ENCODE results near the gene GPATCH1.
"Not testable (repeated sequence)": the region's sequence is repeated elsewhere in the genome, so short reads cannot be mapped to it uniquely, and the experiment has no call there.

Gene GPATCH1

DNA sequence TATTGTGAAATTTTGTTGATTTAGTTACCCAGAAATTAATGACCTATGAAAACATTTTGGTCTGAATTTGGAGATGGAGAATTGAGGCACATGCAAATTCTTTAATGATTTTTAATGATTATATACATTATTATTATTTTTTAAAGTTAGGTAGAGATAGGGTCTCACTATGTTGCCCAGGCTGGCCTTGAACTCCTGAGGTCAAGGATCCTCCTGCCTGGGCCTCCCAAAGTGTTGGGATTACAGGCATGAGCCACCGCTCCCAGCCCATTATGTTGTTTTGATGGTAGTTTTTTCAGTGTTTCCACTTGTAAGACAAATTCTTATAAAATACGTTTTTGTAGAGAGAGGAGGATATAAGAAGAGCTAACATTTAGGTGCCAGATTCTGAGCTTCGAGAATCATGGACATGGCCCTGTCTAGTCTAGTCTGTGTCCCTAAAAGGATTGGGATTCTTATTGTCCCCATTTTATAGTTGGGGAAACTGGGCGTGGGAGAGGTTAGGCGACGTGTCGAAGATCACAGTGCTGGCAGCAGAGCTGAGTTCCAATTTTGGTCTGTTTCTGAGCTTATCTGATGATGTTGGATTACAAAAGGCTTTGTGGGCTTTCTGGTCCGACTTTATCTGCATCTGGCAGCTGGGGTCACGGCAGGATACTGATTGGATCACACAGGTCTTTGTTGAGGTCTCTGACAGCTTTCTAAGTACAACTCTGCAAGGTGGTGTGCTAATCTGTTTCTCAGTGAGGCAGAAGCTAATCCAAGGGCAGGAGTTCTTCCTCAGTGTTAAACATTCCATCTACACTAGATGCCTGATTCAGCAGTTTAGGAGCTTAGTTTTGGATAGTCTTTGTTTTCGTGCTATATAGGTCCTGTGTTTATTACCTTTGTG, 43.5 kb downstream of the GPATCH1 start:
- no peak for DNase-seq

DNA sequence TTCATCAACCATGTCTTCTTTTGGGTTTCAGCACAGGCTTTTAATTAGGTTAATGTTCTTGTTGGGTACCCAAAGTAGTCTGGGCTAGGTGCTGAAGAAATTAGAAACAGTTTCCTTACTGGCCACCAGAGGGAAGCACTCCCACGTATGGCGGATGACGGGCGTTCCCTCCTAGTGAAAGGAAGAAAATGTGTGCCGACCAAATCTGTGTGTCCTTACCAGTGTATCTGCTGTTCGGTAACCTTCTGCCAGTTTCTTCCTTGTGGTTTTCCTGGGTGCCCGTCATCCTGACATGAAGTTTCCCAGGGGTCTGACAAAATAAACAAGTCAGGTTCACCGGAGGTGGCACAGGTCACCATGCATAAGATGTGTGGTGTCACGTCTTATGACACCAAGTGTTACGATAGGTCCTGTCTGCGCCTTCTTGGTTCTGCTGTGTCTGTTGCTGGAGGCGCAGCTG, 45.0 kb downstream of the GPATCH1 start:
- DNase-seq: peak; percentile 68 to 69

DNA sequence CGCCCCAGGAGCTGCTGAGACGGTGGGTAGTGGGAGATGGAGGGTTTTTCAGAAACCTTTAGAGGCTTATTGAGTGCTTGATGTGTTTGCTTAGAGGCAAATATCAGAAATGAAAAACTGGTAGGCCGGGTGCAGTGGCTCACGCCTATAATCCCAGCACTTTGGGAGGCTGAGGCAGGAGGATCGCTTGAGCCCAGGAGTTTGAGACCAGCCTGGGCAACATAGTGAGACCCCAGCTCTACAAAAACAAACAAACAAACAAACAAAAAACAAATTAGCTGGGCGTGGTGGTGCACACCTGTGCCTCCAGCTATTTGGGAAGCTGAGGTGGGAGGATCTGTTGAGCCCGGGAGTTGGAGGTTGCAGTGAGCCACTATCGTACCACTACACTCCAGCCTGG, 45.7 kb downstream of the GPATCH1 start:
- not testable (repeated sequence) for DNase-seq

- DNase-seq: no peak
Measured at GRCh38 chr19:33129901-33130300, 48.9 kb downstream of the GPATCH1 start.

DNA sequence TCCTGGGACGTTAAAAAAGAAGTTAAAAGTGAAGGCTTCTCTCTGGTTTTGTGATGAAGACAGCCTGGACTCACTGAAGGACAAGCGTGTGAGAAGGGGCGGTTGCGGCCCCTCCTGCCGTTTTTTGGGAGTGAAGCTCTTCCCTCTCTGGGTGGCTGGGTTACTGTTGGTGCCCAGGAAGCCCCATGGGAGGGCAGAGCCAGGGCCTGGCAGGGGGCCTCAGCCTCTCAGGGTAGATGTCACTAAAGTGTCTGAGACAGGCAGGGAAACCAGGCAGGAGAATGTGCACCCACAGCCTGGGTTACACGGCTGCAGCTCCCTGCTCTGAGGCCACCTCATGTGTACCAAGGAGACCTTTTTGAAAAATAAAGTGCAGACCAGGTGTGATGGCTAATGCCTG, 49.5 kb downstream of the GPATCH1 start:
- no peak for DNase-seq

DNA sequence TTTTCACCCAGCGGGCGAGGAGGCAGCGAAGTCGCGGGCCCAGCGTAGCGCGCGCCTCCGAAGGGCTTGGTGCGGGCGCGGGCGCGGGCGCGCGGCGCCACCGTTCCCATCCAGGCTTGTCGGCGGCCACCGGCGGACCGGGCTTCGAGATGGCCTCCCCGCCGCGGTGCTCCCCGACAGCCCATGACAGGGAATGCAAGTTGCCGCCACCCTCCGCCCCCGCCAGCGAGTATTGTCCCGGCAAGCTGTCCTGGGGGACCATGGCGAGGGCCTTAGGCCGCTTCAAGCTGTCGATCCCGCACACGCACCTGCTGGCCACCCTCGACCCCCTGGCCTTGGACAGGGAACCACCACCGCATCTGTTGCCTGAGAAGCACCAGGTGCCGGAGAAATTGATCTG, 51.0 kb downstream of the GPATCH1 start, which contains the start of gene WDR88:
Gene WDR88 (plus strand): TSS at position 94 of the 400 bp plus-strand sequence. CDS start 56 bp downstream, at position 150.
- DNase-seq: no peak

DNA sequence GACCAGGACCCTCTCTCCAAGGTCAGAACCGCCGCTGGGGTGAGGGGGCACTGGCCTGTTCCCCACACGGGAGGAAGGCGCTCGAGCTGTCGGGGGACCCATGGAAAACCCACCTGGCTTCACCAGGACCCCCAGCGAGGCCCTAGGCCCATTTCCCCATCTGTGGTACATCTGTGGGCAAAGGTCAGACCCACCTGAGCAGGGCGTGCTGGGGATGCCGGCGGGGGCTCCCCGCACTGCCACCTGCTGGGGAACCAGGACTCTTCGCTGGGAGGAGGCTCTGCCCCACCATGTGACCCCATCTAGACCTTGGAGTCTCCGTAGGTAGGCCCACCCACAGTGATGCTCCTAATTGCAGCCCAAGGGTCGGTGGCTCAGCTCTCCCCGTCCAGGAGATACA, 51.4 kb downstream of the GPATCH1 start:
- DNase-seq: no peak

GRCh38 chr19:33133438-33134031, 52.6 kb downstream of the GPATCH1 start:
- DNase-seq: no peak

DNA sequence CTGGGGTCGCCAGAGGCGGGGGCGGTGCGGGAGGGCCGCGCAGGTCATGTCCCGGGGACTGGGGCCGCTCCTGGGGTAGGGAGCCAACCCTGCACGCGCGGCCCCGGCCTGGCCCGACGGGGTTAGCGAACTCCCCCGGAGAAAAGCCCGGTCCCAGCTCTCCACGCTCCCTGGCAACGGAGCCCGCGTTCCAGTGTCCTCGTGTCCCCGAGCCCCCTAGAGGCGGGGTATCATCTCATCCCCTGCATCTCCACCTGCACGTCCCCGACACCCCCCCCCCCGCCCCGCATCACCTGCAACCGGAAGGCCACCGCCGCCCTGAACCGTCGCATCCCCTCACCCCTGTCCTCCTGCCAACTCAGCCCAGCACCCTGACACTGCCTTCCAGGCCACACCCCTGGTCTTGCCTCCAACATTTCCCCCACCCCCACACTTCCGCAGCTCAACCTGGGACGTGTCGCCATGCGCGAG, 53.6 kb downstream of the GPATCH1 start:
- DNase-seq: no peak

DNA sequence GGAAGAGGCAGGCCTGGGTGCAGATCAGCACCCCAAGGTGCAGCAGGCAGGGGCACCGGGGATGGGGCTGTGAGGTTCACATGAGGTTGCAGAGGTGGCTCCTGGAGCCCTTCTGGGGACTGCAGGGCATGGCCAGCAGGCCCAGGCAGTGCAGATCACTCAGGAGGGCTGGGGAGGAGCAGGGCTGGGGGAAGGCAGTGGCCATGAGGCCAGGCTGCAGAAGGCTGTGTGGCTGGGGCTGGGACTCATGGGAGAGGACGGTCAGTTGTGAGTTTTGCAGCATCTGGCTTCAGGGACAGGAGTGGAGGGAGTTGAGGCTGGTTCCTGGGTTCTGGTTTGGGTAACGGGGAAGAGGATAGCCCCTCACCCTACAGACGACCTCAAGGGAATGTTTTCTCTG, 58.2 kb downstream of the GPATCH1 start:
- DNase-seq: no peak

DNA sequence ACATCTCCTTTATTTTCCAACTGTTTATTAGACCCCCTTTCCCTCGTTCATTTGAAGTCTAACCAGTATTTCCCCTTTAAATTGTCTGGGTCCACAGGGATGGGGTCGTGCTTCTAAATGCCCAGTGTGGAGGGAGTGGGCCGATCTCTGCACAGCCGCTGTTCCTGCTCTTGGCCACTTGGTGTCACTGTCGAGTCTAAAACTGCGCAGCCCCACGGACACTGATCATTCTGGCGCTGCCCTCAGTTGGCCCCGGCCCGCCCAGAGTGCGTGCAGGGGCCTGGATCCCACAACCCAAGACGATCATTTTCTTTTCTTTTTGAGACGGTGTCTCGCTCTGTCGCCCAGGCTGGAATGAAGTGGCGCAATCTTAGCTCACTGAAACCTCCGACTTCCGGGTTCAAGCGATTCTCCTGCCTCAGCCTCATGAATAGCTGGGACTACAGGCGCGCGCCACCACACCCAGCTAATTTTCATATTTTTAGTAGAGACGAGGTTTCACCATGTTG, 63.0 kb downstream of the GPATCH1 start:
- peak; percentile 39 to 41 for DNase-seq

- no peak for DNase-seq
Measured at GRCh38 chr19:33146209-33146608, 65.2 kb downstream of the GPATCH1 start.

DNA sequence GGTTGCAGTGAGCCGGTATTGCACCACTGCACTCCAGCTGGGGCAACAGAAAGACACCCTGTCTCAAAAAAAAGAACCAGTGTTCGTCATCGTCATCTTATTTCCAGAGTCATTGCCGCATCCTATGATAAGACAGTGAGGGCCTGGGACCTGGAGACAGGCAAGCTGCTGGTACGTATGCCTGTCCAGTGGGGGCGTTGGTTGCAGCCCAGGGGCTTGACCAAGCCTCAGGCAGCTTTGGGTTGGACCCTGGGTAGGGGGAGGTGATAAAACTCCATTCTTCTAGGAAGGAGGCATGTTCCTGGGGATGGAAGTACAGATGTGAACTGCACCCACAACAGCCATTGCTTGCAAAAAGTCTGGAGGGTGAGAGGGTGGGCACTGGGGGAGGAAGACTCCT, 66.6 kb downstream of the GPATCH1 start:
- DNase-seq: no peak

GRCh38 chr19:33150852-33151518, 70.0 kb downstream of the GPATCH1 start:
- DNase-seq: no peak

DNA sequence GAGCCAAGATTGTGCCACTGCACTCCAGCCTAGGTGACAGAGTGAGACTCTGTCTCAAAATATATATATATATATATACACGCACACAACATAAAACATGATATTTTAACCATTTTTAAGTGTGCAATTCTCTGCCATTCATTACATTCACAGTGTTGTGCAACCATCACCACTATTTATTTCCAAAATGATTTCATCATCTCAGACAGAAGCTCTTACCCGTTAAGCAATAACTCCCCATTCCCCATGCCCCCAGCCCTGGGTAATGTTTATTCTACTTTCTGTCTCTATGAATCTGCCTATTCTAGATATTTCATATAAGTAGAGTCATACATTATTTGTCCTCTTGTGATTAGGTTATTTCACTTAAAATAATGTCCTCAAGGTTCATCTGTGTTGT, 71.2 kb downstream of the GPATCH1 start:
- DNase-seq: peak; percentile 56 to 68

DNA sequence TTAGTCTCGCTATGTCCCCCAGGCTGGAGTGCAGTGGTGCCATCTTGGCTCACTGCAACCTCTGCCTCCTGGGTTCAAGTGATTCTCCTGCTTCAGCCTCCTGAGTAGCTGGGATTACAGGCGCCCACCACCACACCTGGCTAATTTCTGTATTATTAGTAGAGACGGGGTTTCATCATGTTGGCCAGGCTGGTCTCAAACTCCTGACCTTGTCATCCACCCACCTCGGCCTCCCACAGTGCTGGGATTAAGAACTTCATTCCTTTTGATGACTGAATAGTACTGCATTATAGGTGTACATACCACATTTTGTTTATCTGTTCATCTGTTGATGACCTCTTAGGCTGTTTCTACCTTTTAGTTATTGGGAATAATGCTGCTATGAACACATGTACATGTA, 71.6 kb downstream of the GPATCH1 start:
- DNase-seq: not testable (repeated sequence)

DNA sequence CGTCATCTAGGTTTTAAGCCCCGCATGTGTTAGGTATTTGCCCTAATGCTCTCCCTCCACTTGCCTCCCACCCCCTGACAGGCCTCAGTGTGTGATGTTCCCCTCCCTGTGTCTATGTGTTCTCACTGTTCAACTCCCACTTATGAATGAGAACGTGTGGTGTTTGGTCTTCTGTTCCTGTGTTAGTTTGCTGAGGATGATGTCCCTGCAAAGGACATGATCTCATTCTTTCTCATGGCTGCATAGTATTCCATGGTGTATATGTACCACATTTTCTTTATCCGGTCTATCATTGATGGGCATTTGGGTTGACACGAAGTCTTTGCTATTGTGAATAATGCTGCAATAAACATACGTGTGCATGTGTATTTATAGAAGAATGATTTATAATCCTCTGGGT, 73.3 kb downstream of the GPATCH1 start:
- DNase-seq: not testable (repeated sequence)

DNA sequence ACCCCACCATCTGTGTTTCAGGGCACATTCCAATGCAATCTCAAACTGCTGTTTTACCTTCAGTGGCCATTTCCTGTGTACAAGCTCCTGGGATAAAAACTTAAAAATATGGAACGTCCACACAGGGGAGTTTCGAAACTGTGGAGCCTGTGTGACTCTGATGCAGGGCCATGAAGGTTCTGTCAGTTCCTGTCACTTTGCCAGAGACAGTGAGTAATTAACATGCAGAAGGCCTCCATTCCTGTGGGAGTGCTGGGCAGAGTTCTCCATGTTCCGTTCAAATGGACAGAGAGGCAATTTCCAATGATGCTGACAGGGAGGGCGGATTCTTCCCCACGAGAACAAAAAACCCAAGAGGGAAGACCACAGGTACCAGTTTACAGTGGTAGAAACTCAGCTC, 75.4 kb downstream of the GPATCH1 start:
- peak; percentile 29 to 46 for DNase-seq

DNA sequence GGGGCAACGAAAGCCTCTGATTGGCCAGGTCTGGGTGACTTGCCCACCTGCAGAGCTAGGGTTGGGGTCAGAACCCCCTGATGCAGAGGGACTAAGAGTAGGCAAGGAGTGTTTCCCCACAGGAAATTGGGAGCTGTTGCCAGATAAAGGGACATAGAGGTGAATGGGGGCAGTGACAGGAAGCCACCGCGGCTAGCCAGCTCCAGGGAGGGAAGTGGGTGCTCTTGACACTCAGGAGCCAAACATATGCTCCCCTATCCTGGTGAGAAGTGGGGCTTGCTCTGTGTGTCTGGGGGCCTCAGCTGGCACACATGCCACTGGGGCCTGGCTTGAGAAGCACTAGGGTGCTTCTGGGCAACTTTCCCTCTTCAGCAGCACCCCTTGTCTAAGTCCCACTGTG, 76.9 kb downstream of the GPATCH1 start:
- peak; percentile 9 to 36 for DNase-seq

DNA sequence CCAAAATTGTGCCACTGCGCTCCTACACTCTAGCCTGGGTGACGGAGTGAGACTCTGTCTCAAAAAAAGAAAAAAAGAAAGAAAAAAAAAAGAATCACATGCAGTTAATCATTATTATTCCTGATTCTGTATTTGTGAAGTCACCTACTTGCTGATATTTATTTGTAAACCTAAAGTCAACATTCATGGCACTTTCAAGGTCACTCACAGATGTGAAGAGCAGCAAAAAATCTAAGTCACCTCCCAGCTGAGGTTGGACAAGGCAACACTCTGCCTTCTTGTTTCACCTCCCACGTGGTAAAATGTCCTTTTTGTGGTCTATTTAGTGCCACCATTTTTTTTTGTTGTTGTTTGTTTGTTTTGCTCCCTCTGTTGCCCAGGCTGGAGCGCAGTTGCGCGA, 77.4 kb downstream of the GPATCH1 start:
- DNase-seq: no peak

DNA sequence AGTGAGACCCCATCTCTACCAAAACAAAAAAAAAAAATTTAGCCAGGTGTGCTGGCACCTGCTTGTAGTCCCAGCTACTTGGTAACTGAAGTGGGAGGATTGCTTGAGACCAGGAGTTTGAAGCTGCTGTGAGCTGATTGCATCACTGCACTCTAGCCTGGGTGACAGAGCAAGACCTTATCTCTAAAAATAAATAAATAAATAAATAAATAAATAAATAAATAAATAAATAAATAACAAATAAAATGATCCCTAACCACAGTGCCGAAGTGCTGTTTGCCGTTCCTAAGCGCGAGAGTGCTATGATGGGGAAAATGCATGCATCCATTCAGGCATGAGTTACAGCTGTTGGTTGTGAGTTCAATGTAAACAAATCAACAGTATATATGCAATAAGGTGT, 78.2 kb downstream of the GPATCH1 start:
- no peak for DNase-seq

DNA sequence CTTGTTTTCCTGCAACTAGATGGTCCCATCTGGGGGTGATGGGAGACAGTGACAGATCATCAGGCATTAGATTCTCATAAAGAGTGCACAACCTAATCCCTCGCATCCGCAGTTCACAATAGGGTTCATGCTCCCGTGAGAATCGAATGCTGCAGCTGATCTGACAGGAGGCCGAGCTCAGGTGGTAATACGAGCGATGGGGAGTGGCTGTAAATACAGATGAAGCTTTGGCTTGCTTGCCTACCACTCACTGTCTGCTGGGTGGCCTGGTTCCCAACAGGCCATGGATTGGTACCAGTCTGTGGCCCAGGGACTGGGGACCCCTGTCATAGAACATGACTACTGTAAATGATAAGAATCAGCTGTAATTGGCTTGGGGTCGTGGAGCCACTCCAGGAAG, 78.9 kb downstream of the GPATCH1 start:
- no peak for DNase-seq

- peak; percentile 27 to 41 for DNase-seq
Measured at GRCh38 chr19:33161201-33161600, 80.2 kb downstream of the GPATCH1 start.

Measured in AML-193 (cell line).